Neutrophil (primary cell): Measurements from ENCODE around the gene FBXO9.
"Not testable (repeated sequence)": the region's sequence is repeated elsewhere in the genome, so short reads cannot be mapped to it uniquely, and the experiment has no call there.

ENCODE experiments used
- H3K27ac ChIP-seq: fragments of 200-600 bp; sonication (generic); 2 replicates; pipeline ENCODE4 v1.5.1; 2016; ENCODE audit warnings: mild to moderate bottlenecking, moderate library complexity
- H3K27me3 ChIP-seq: fragments of 200-600 bp; sonication (generic); 2 replicates; pipeline ENCODE4 v1.6.0; 2016; ENCODE audit warnings: mild to moderate bottlenecking
- H3K36me3 ChIP-seq: fragments of 200-600 bp; sonication (generic); 2 replicates; pipeline ENCODE4 v1.5.1; 2017
- H3K4me1 ChIP-seq, 2 experiments: fragments of 200-600 bp in 1 of 2; sonication (generic) in 1 of 2; 1 replicate in 1 of 2; 2 replicates in 1 of 2; pipeline versions ENCODE4 v1.5.1 to v1.6.1; 2013 to 2016; ENCODE audit warnings: low read depth in 1 of 2, low read length in 1 of 2, mild to moderate bottlenecking in 1 of 2, moderate library complexity in 1 of 2; ENCODE audit not compliant: control insufficient read depth in 1 of 2, insufficient read depth in 1 of 2
- H3K4me3 ChIP-seq, 2 experiments: fragments of 200-600 bp in 1 of 2; sonication (generic) in 1 of 2; 1 replicate in 1 of 2; 2 replicates in 1 of 2; pipeline ENCODE4 v1.5.1; 2013 to 2016; ENCODE audit warnings: low read depth in 1 of 2, low read length in 1 of 2, mild to moderate bottlenecking in 1 of 2, moderate library complexity in 1 of 2
- H3K9me3 ChIP-seq: fragments of 200-600 bp; sonication (generic); 2 replicates; pipeline ENCODE4 v1.5.1; 2016
- CTCF ChIP-seq: fragments of 200-600 bp; sonication (generic); IDR thresholded peaks from 2 replicates; pipeline ENCODE4 v1.5.1; 2016; ENCODE audit warnings: antibody characterized with exemption

The FBXO9 gene

GRCh38 chr6:53045891-53046673, 19.1 kb upstream of the FBXO9 start:
- Histone ChIP-seq H3K9me3 (no peaks in the 10 kb centered on the region), H3K27ac (no peak overlapping the region), H3K4me3 (no peak overlapping the region), H3K27me3 (no peaks in the 10 kb centered on the region), H3K36me3 (peaks cover 12% of the 10 kb centered on the region), H3K4me1 (no peaks in the 10 kb centered on the region)
- no peak for TF ChIP-seq CTCF

- no peak overlapping the region for H3K4me3 ChIP-seq
These were observed 16.6 kb upstream of the FBXO9 start for GRCh38 chr6:53048431-53049195.

GRCh38 chr6:53049415-53049814, 15.8 kb upstream of the FBXO9 start:
- Histone ChIP-seq H3K27ac (no peak overlapping the region), H3K9me3 (no peaks in the 10 kb centered on the region), H3K27me3 (no peaks in the 10 kb centered on the region), H3K36me3 (peaks cover 2% of the 10 kb centered on the region), H3K4me1 (no peaks in the 10 kb centered on the region), H3K4me3 (no peak overlapping the region)
- no peak for TF ChIP-seq CTCF

More at GRCh38 chr6:53048431-53049195, 16.6 kb upstream of the FBXO9 start:
- no peak overlapping the region for H3K27ac ChIP-seq
- no peak for TF ChIP-seq CTCF
- H3K36me3 ChIP-seq, result peaks cover 6% of the 10 kb centered on the region
- no peaks in the 10 kb centered on the region for H3K9me3 ChIP-seq
- no peaks in the 10 kb centered on the region for H3K4me1 ChIP-seq
- no peaks in the 10 kb centered on the region for H3K27me3 ChIP-seq

GRCh38 chr6:53052152-53052551, 13.1 kb upstream of the FBXO9 start:
- H3K4me1 ChIP-seq, result peaks cover 11 to 14% of the 10 kb centered on the region in 2 experiments
- H3K27me3 ChIP-seq, H3K9me3 ChIP-seq, H3K36me3 ChIP-seq, H3K4me3 ChIP-seq, H3K27ac ChIP-seq: not testable (repeated sequence)

GRCh38 chr6:53054532-53054931, 10.7 kb upstream of the FBXO9 start:
- Histone ChIP-seq H3K9me3 (no peaks in the 10 kb centered on the region), H3K27ac (no peak overlapping the region), H3K4me1 (peaks cover 12 to 22% of the 10 kb centered on the region in 2 experiments), H3K27me3 (no peaks in the 10 kb centered on the region), H3K36me3 (no peaks in the 10 kb centered on the region), H3K4me3 (no peak overlapping the region)
- TF ChIP-seq CTCF, result no peak

GRCh38 chr6:53055873-53056272, 9.3 kb upstream of the FBXO9 start:
- H3K4me1 ChIP-seq, result peaks cover 24 to 31% of the 10 kb centered on the region in 2 experiments
- no peaks in the 10 kb centered on the region for H3K9me3 ChIP-seq
- H3K4me3 ChIP-seq, result no peak overlapping the region
- H3K27me3 ChIP-seq, result no peaks in the 10 kb centered on the region
- H3K36me3 ChIP-seq, result no peaks in the 10 kb centered on the region
- H3K27ac ChIP-seq, result peak overlapping the region; percentile 42
- no peak for TF ChIP-seq CTCF
